K562 (cell line): Measurements from ENCODE around the gene DKKL1. TPM values are rescaled to one million over a fixed set of nuclear protein-coding genes. Genes with fewer than 3 reads are reported as not detected.

Source experiments
- CBX1 ChIP-seq: sonication (generic); IDR thresholded peaks from 2 replicates; pipeline ENCODE4 v1.6.1; 2016; ENCODE audit warnings: antibody characterized with exemption, low read depth, mild to moderate bottlenecking
- FOXA1 ChIP-seq: fragments of 450-650 bp; IDR thresholded peaks from 2 replicates; pipeline ENCODE4 v1.6.1; 2016; ENCODE audit warnings: mild to moderate bottlenecking, borderline replicate concordance
- GATAD2A ChIP-seq: fragments of 450-650 bp; IDR thresholded peaks from 2 replicates; pipeline ENCODE4 v1.6.1; 2017
- LARP7 ChIP-seq: fragments of 450-650 bp; IDR thresholded peaks from 2 replicates; pipeline ENCODE4 v1.6.1; 2016
- NCOA4 ChIP-seq: fragments of 450-650 bp; IDR thresholded peaks from 2 replicates; pipeline ENCODE4 v1.6.1; 2018; ENCODE audit warnings: mild to moderate bottlenecking; ENCODE audit not compliant: partially characterized antibody
- POLR3A ChIP-seq: IDR thresholded peaks from 2 replicates; pipeline ENCODE4 v1.6.1; 2011; ENCODE audit warnings: borderline replicate concordance, mild to moderate bottlenecking, moderate library complexity; ENCODE audit not compliant: insufficient read length, insufficient read depth; ENCODE audit errors: extremely low read depth
- SRSF1 ChIP-seq: fragments of 200-400 bp; formaldehyde crosslinking; IDR thresholded peaks from 2 replicates; pipeline ENCODE4 v1.6.1; 2017; ENCODE audit warnings: mild to moderate bottlenecking, low read depth, low read length, moderate library complexity
- STAG1 ChIP-seq: sonication (generic); formaldehyde crosslinking; IDR thresholded peaks from 2 replicates; pipeline ENCODE4 v1.5.0; 2020; ENCODE audit warnings: missing genetic modification reagents, borderline replicate concordance
- TAF1 ChIP-seq: IDR thresholded peaks from 2 replicates; pipeline ENCODE4 v1.6.1; 2011; ENCODE audit warnings: mild to moderate bottlenecking, low read length, moderate library complexity; ENCODE audit not compliant: insufficient read depth, control insufficient read depth, severe bottlenecking; ENCODE audit errors: extremely low read depth
- XRCC3 ChIP-seq: fragments of 450-650 bp; IDR thresholded peaks from 2 replicates; pipeline ENCODE4 v1.6.1; 2017; ENCODE audit warnings: mild to moderate bottlenecking, moderate library complexity
- polyA plus RNA-seq, 8 experiments: library from polyadenylated mRNA; depleted of rRNA in 4 of 8; stranded (reverse) in 5 of 8; unstranded in 3 of 8; fragments of >200 nt; fragmentation: Nextera tagmentation in 2 of 8; fragmentation: Illumina TruSeq in 1 of 8; extraction: Ambion mirVana in 2 of 8; extraction: Trizol in 1 of 8; gene quantifications; 2 replicates each; pipeline versions ENCODE4 v1.2.1 to v1.2.3, GENCODE V29; 2011 to 2014; ENCODE audit warnings: inconsistent platforms in 1 of 8, missing spikeins in 1 of 8
- total RNA-seq, 7 experiments: library from RNA; depleted of rRNA in 6 of 7; stranded (reverse); fragments of >200 nt in 6 of 7; fragmentation: Illumina TruSeq in 2 of 7; extraction: Trizol in 2 of 7; gene quantifications; 2 replicates each; pipeline versions ENCODE4 v1.2.1 to v1.2.3, GENCODE V29; 2011 to 2021; ENCODE audit warnings: low replicate concordance in 1 of 7
- TF ChIP-seq, protein P1 (sequence below): fragments of 450-650 bp; IDR thresholded peaks from 2 replicates; pipeline ENCODE4 v1.6.1; 2017; ENCODE audit warnings: antibody characterized with exemption, mild to moderate bottlenecking
- TF ChIP-seq, protein P2 (sequence below), 2 experiments: IDR thresholded peaks in 1 of 2; conservative IDR thresholded peaks in 1 of 2; 2 replicates each; pipeline ENCODE4 v1.6.1; 2016; ENCODE audit warnings: low read depth in 2 of 2, mild to moderate bottlenecking in 1 of 2, missing compliant biosample characterization in 1 of 2, missing genetic modification characterization in 1 of 2, moderate library complexity in 1 of 2

The DKKL1 gene
- total and polyA plus RNA-seq, 9 of the 15 experiments (the other 6 are each of a cell fraction or from before 2014, with no cell fraction given) = 0.15 to 1.7 (median 0.52) TPM

DNA sequence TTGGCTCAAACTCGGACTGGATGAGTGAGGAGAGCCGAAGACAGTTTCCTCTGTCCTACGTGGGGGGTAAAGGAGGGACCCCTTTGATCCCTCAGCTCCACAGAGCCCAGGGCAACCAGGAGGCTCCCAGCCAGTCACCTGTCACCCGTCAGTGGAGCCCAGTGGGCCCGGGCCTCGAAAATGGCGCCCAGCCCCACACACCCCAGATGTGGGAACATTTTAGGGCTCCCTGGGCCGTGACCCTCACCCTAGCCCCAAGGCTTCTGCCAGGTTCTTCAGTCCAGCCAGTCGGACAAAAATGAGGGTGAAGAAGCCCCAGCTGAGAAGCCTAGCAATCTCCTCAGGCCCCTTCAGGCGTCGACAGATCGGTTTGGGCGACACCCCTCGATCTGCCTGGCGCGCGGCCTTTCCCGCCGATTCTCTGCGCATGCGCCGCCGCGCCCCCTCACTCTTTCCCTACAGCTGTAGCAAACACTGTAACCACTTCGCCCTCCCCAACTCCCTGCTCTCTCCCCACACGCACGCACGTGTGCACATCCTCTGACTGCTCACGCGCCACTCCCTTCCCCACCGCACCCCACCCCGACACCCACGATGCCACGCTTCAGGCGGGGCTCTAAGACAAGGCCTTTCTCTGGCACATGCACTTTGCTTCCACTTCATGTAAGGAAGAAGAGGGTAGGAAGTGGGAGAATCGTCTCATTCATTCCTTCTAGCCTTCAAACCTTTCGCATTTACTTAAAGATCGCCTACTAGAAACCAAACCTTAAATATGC, 38.7 kb upstream of the DKKL1 start, which contains the start of gene SLC6A16 (continued):
- TF ChIP-seq, protein P1, sequence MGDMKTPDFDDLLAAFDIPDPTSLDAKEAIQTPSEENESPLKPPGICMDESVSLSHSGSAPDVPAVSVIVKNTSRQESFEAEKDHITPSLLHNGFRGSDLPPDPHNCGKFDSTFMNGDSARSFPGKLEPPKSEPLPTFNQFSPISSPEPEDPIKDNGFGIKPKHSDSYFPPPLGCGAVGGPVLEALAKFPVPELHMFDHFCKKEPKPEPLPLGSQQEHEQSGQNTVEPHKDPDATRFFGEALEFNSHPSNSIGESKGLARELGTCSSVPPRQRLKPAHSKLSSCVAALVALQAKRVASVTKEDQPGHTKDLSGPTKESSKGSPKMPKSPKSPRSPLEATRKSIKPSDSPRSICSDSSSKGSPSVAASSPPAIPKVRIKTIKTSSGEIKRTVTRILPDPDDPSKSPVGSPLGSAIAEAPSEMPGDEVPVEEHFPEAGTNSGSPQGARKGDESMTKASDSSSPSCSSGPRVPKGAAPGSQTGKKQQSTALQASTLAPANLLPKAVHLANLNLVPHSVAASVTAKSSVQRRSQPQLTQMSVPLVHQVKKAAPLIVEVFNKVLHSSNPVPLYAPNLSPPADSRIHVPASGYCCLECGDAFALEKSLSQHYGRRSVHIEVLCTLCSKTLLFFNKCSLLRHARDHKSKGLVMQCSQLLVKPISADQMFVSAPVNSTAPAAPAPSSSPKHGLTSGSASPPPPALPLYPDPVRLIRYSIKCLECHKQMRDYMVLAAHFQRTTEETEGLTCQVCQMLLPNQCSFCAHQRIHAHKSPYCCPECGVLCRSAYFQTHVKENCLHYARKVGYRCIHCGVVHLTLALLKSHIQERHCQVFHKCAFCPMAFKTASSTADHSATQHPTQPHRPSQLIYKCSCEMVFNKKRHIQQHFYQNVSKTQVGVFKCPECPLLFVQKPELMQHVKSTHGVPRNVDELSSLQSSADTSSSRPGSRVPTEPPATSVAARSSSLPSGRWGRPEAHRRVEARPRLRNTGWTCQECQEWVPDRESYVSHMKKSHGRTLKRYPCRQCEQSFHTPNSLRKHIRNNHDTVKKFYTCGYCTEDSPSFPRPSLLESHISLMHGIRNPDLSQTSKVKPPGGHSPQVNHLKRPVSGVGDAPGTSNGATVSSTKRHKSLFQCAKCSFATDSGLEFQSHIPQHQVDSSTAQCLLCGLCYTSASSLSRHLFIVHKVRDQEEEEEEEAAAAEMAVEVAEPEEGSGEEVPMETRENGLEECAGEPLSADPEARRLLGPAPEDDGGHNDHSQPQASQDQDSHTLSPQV = no peak
- no peak for TF ChIP-seq POLR3A
- no peak for TF ChIP-seq CBX1
- TF ChIP-seq TAF1 = no peak
- no peak for TF ChIP-seq LARP7
- TF ChIP-seq GATAD2A = no peak
- no peak for TF ChIP-seq STAG1 (CRISPR knock-in tag)
- TF ChIP-seq NCOA4 = no peak
- TF ChIP-seq XRCC3 = no peak
- TF ChIP-seq SRSF1 = no peak
- TF ChIP-seq, protein P2, sequence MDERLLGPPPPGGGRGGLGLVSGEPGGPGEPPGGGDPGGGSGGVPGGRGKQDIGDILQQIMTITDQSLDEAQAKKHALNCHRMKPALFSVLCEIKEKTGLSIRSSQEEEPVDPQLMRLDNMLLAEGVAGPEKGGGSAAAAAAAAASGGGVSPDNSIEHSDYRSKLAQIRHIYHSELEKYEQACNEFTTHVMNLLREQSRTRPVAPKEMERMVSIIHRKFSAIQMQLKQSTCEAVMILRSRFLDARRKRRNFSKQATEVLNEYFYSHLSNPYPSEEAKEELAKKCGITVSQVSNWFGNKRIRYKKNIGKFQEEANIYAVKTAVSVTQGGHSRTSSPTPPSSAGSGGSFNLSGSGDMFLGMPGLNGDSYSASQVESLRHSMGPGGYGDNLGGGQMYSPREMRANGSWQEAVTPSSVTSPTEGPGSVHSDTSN (CRISPR knock-in tag; IDR thresholded peaks at IDR 0.05; ENCODE audit: low read depth) = no peak
- TF ChIP-seq, protein P2 (tag; conservative IDR thresholded peaks at IDR 0.05; ENCODE audit: low read depth) = no peak
- TF ChIP-seq FOXA1 = no peak
